HEK293 (cell line): ENCODE measurements around the gene PRKCE.

Experiments used
- CTCF ChIA-PET: fragments of 350-600 bp; formaldehyde crosslinking; extraction: SDS; loops from one replicate; lab custom pipeline; 2021; ENCODE audit warnings: antibody characterized with exemption; lab: Yijun Ruan, JAX
- POLR2A ChIA-PET: fragments of 300-600 bp; formaldehyde crosslinking; extraction: SDS; loops from one replicate; lab custom pipeline; 2020; ENCODE audit warnings: antibody characterized with exemption, inconsistent platforms; lab: Yijun Ruan, JAX
- H3K27ac ChIP-seq: fragments of 200-500 bp; sonication (Bioruptor generic); 2 replicates; pipeline ENCODE4 v1.5.1; 2014; ENCODE audit warnings: low read depth, low read length, control low read depth, inconsistent platforms; ENCODE audit errors: extremely low read depth
- H3K36me3 ChIP-seq, 2 experiments: fragments of 200-500 bp in 1 of 2; sonication (Bioruptor generic) in 1 of 2; 1 replicate in 1 of 2; 2 replicates in 1 of 2; pipeline ENCODE4 v1.5.1; 2014 to 2017; ENCODE audit warnings: inconsistent platforms in 2 of 2, low read length in 2 of 2; ENCODE audit not compliant: control insufficient read depth in 2 of 2, insufficient read depth in 1 of 2
- H3K4me1 ChIP-seq: fragments of 200-500 bp; sonication (Bioruptor generic); 2 replicates; pipeline ENCODE4 v1.5.1; 2014; ENCODE audit warnings: mild to moderate bottlenecking, low read length, inconsistent platforms; ENCODE audit not compliant: control insufficient read depth, insufficient read depth
- H3K4me3 ChIP-seq: 2 replicates; pipeline ENCODE4 v1.5.1; 2011; ENCODE audit warnings: low read depth, mild to moderate bottlenecking, control low read depth, low read length, moderate library complexity
- H3K9me3 ChIP-seq: fragments of 200-500 bp; sonication (Bioruptor generic); 2 replicates; pipeline ENCODE4 v1.5.1; 2014; ENCODE audit warnings: low read depth, low read length, inconsistent platforms; ENCODE audit not compliant: control insufficient read depth, insufficient read depth
- EGR2 ChIP-seq: fragments of 450-650 bp; formaldehyde crosslinking; IDR thresholded peaks from 2 replicates; pipeline ENCODE4 v1.5.1; 2016; ENCODE audit warnings: low read depth, missing biosample characterization, missing genetic modification characterization
- FEZF1 ChIP-seq: fragments of 450-650 bp; formaldehyde crosslinking; IDR thresholded peaks from 2 replicates; pipeline ENCODE4 v1.5.1; 2016; ENCODE audit warnings: missing biosample characterization, missing genetic modification characterization
- KLF9 ChIP-seq: fragments of 450-650 bp; formaldehyde crosslinking; IDR thresholded peaks from 2 replicates; pipeline ENCODE4 v1.5.1; 2016; ENCODE audit warnings: missing biosample characterization, missing genetic modification characterization, low read depth
- RBAK ChIP-seq: fragments of 450-650 bp; formaldehyde crosslinking; IDR thresholded peaks from 2 replicates; pipeline ENCODE4 v1.5.1; 2016; ENCODE audit warnings: missing biosample characterization, missing genetic modification characterization
- ZBTB11 ChIP-seq: fragments of 450-650 bp; formaldehyde crosslinking; conservative IDR thresholded peaks from 2 replicates; pipeline ENCODE4 v1.5.1; 2016; ENCODE audit warnings: low read depth, missing biosample characterization, missing genetic modification characterization
- ZFP37 ChIP-seq: fragments of 450-650 bp; formaldehyde crosslinking; IDR thresholded peaks from 2 replicates; pipeline ENCODE4 v1.5.1; 2016; ENCODE audit warnings: missing biosample characterization, missing genetic modification characterization
- ZNF155 ChIP-seq: fragments of 450-650 bp; formaldehyde crosslinking; IDR thresholded peaks from 2 replicates; pipeline ENCODE4 v1.5.1; 2016; ENCODE audit warnings: missing biosample characterization, missing genetic modification characterization
- ZNF157 ChIP-seq: fragments of 450-650 bp; formaldehyde crosslinking; IDR thresholded peaks from 2 replicates; pipeline ENCODE4 v1.5.1; 2016; ENCODE audit warnings: missing biosample characterization, missing genetic modification characterization
- ZNF184 ChIP-seq: fragments of 450-650 bp; IDR thresholded peaks from 2 replicates; pipeline ENCODE4 v1.5.1; 2018; ENCODE audit warnings: missing biosample characterization, mild to moderate bottlenecking, missing genetic modification characterization
- ZNF280D ChIP-seq: fragments of 450-650 bp; formaldehyde crosslinking; IDR thresholded peaks from 2 replicates; pipeline ENCODE4 v1.5.1; 2016; ENCODE audit warnings: missing biosample characterization, missing genetic modification characterization
- ZNF394 ChIP-seq: fragments of 450-650 bp; formaldehyde crosslinking; IDR thresholded peaks from 2 replicates; pipeline ENCODE4 v1.5.1; 2016; ENCODE audit warnings: missing biosample characterization, missing genetic modification characterization, mild to moderate bottlenecking, moderate library complexity, borderline replicate concordance
- ZNF398 ChIP-seq: fragments of 450-650 bp; formaldehyde crosslinking; IDR thresholded peaks from 2 replicates; pipeline ENCODE4 v1.5.1; 2017; ENCODE audit warnings: missing biosample characterization, missing genetic modification characterization
- ZNF48 ChIP-seq: fragments of 450-650 bp; formaldehyde crosslinking; IDR thresholded peaks from 2 replicates; pipeline ENCODE4 v1.5.1; 2016; ENCODE audit warnings: missing biosample characterization, missing genetic modification characterization
- ZNF501 ChIP-seq: fragments of 450-650 bp; formaldehyde crosslinking; IDR thresholded peaks from 2 replicates; pipeline ENCODE4 v1.5.1; 2016; ENCODE audit warnings: missing biosample characterization, missing genetic modification characterization
- ZNF561 ChIP-seq: fragments of 450-650 bp; IDR thresholded peaks from 2 replicates; pipeline ENCODE4 v1.5.1; 2018; ENCODE audit warnings: missing biosample characterization, missing genetic modification characterization, borderline replicate concordance
- ZNF768 ChIP-seq: fragments of 450-650 bp; formaldehyde crosslinking; IDR thresholded peaks from 2 replicates; pipeline ENCODE4 v1.5.1; 2018; ENCODE audit warnings: missing biosample characterization, mild to moderate bottlenecking, missing genetic modification characterization
- TF ChIP-seq, protein P1 (sequence below): fragments of 450-650 bp; IDR thresholded peaks from 2 replicates; pipeline ENCODE4 v1.5.1; 2018; ENCODE audit warnings: missing biosample characterization, mild to moderate bottlenecking, missing genetic modification characterization

The PRKCE gene

DNA sequence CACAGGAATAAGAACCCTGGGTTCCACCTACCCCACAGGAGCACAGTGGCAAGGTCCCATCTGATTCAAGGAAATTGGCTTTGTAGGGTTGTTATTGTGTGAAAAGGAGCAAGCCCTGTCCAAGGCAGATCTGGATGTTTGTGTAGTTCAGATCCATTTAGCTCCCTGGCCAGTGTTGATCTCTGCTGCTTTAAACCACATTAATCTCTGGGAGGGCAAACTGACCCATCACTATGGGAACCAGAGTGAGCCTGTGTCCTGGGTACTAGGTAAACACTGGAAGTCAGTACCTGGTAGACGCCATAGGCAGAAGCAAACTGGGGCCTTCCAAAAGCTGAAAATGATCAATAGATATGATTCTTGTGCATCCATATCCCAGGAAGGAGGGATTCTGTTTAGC, 374.2 kb downstream of the PRKCE start:
- CTCF ChIA-PET: interaction anchor here (0.6 to 1.4 kb wide), 3 partner anchors 118 to 1947 kb away, joined by 4 to 6 read pairs (median 4); no protein-coding TSS in a partner anchor
- H3K9me3 ChIP-seq: no peaks in the 10 kb centered on the region
- no peak overlapping the region for H3K4me3 ChIP-seq
- H3K27ac ChIP-seq: no peak overlapping the region
- POLR2A ChIA-PET: no interaction called here
- TF ChIP-seq ZNF155 (tag by site-specific recombination) (no peak), ZNF398 (tag by site-specific recombination) (no peak), ZNF561 (tag by site-specific recombination) (no peak), ZNF184 (tag by site-specific recombination) (no peak), KLF9 (tag by site-specific recombination) (no peak), ZNF280D (no peak), ZNF48 (tag by site-specific recombination) (no peak), ZNF394 (tag by site-specific recombination) (no peak), ZFP37 (tag by site-specific recombination) (no peak)
- TF ChIP-seq, protein P1, sequence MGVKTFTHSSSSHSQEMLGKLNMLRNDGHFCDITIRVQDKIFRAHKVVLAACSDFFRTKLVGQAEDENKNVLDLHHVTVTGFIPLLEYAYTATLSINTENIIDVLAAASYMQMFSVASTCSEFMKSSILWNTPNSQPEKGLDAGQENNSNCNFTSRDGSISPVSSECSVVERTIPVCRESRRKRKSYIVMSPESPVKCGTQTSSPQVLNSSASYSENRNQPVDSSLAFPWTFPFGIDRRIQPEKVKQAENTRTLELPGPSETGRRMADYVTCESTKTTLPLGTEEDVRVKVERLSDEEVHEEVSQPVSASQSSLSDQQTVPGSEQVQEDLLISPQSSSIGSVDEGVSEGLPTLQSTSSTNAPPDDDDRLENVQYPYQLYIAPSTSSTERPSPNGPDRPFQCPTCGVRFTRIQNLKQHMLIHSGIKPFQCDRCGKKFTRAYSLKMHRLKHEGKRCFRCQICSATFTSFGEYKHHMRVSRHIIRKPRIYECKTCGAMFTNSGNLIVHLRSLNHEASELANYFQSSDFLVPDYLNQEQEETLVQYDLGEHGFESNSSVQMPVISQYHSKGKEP (tag by site-specific recombination): no peak
- TF ChIP-seq, all 188 proteins: peak for 0
- Histone ChIP-seq H3K36me3 (no peaks in the 10 kb centered on the region; a peak in 1 of 3 replicates), H3K4me1 (peaks cover 2% of the 10 kb centered on the region)

DNA sequence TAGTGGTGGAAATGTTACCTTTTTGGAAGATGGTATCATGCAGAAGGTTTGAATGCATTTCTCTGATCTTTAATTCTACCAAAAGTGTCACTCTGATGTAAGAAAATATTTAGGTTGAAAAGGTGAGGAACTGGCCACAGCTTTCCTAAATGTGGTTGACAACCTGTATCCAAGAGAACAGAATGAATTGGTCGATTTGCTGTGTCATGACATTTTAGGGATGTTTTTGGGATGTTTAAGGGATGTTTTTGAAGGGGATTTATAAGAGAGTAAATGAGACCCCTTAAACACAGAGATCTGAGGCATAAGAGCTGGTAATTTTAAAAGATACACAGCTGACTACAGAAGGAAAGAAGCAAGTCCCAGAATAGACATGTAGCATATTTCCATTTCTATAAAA, 375.0 kb downstream of the PRKCE start:
- Histone ChIP-seq H3K4me1 (peaks cover 2% of the 10 kb centered on the region), H3K9me3 (no peaks in the 10 kb centered on the region), H3K27ac (no peak overlapping the region), H3K4me3 (no peak overlapping the region), H3K36me3 (no peaks in the 10 kb centered on the region; a peak in 1 of 3 replicates)
- ChIA-PET CTCF (interaction anchor here (0.9 to 1.6 kb wide), 3 partner anchors 15 to 627 kb away, joined by 4 read pairs; no protein-coding TSS in a partner anchor), POLR2A (no interaction called here)
- TF ChIP-seq EGR2 (tag by site-specific recombination) (no peak), ZBTB11 (tag by site-specific recombination) (no peak), RBAK (no peak), ZNF157 (tag by site-specific recombination) (no peak), FEZF1 (no peak), ZNF768 (tag by site-specific recombination) (no peak), ZNF501 (tag by site-specific recombination) (no peak)
